Measurements from ENCODE around the gene DGKI.

The DGKI gene

GRCh38 chr7:137593115-137593711 is 253.6 kb downstream of the DGKI start:
- no peak for DNase-seq (ENCODE audit: low read depth in 2 of 2)

DNA sequence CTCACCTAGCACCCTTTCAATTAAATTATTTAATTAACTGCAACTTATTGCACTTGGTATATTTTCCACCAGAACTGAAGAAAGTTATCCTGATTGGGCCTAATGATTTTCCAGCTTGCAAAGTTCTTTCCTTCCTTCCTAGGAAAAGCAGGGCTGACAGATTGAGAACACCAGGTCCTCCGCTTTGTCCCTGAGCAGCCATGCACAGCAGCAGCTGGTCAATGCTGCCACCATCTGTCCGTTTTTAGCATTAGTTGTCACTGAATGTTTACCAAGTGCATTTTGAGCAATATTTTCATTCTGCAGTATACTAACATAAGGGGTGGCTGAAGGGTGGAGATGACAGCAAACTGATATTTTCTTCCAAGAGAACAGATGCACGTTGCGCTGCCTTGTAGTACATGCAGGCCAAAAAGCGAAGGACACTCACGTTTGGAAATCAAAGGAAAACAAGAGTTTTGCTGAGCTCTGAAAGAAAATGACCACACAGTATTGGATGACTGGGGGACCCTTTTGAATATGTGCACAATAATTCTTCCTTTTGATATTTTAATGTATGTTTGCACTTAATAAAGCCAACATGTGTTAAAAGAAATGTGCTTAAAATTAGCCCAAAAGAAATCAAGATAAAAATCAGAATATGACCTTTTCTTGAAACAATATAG is 254.4 kb downstream of the DGKI start:
- no peak for DNase-seq (ENCODE audit: low read depth in 2 of 2)

GRCh38 chr7:137591421-137591837 is 255.3 kb downstream of the DGKI start:
- DNase-seq (ENCODE audit: low read depth in 2 of 2) = no peak

DNA sequence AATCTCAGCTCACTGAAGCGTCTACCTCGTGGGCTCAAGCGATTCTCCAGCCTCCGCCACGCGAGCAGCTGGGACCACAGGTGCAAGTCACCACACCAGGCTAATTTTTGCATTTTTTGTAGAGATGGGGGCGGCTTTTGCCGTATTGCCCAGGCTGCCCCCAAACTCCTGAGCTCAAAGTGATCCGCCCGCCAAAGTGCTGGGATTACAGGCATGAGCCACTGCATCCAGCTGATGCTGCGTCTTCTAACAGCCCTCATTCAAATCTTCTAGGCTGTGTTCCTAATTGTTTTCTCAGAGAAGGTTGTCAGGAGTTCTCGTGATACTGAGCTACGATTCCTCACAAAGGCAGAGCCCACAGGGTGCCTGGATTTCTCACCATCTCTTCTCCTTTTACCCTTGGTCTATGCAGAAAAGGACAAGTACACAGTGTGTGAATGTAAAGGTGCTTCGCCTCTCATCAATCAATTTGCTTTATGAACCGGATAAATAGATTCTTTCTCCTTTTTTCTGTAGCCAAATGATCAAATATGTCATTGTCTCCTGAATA is 255.9 kb downstream of the DGKI start:
- DNase-seq (ENCODE audit: low read depth in 2 of 2) = no peak

GRCh38 chr7:137590071-137590755 is 256.6 kb downstream of the DGKI start:
- no peak for DNase-seq (ENCODE audit: low read depth in 2 of 2)

DNA sequence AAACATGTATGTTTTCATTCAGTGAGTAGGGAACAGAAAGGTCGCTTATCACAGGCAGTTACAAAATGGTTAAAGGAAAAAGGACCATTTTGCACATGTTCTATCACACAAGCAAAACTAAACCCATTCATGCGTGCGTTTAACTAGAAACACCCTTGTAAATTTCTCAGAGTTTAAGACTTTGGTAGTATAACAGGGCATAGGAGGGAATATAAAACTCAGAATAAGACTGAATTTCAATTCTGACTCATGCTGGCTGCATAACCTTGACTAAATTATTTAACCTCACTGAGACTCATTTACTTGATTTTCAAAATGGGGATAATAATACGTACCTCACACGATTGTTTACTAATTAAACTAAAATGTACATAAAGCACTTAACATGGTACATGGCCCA is 259.4 kb downstream of the DGKI start:
- DNase-seq (ENCODE audit: low read depth in 2 of 2) = no peak

GRCh38 chr7:137585591-137585990 is 261.2 kb downstream of the DGKI start:
- DNase-seq (ENCODE audit: low read depth in 2 of 2) = no peak

DNA sequence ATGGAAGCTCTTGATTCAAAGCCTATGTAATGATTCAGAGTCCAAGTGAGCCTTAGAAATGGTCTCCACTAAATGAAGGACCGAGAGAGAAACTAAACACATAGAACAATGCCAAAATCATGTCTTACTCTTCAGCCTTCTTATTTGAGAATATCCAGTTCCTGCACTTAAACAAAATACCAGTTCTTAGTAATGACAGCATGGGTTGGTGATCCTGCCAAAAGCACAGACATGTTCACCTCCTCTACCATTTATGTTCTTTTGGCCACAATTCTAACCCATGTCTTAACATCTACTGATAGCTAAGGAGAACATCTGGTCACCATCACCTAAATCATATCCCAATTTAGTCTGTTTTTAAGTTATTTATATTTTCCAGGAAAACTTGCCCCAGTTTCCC is 263.6 kb downstream of the DGKI start:
- no peak for DNase-seq (ENCODE audit: low read depth in 2 of 2)

- DNase-seq (ENCODE audit: low read depth in 2 of 2) = no peak
Observed at GRCh38 chr7:137579913-137580640, 266.7 kb downstream of the DGKI start.

- DNase-seq (ENCODE audit: low read depth in 2 of 2) = no peak
Observed at GRCh38 chr7:137578541-137578940, 268.2 kb downstream of the DGKI start.

DNA sequence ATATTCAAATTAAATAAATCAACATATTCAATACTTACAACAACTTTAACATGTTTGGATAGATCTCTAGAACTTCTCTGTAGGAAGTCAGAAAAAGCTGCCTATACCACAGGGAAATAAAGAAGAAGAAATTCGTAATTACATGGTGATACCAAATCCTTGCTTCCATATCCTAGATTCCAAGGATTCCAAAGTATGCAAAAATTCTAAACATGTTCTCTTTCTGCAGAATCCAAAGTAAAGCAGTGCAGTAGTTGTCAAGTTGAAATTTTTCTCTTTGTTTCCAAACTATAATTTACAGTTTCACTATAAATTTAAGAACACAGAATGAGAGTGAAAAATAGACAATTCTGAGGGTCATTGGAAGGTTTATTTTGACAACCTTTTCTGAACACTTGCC is 269.6 kb downstream of the DGKI start:
- DNase-seq (ENCODE audit: low read depth in 2 of 2) = no peak

DNA sequence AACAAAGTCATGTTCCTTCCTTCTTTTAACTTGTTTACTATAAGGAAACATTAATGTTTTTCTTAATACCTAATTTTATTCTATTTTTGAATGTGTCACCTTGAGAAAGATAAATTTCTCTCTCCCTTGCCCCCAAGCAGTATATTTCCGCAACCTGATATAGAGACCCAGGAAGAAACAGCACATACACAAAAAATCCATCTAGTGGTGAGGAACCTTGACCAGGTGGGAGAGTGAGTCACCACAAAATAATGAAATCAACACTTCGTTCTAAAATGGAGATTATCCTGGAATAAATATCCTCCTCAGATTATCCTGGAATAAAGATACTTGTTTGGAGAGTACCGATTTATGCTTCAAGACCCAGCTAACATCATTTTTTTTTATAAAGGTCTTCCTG is 270.3 kb downstream of the DGKI start:
- DNase-seq (ENCODE audit: low read depth in 2 of 2) = no peak

- no peak for DNase-seq (ENCODE audit: low read depth in 2 of 2)
Observed at GRCh38 chr7:137574812-137575211, 272.0 kb downstream of the DGKI start.

GRCh38 chr7:137572056-137572784 is 274.6 kb downstream of the DGKI start:
- no peak for DNase-seq (ENCODE audit: low read depth in 2 of 2)

DNA sequence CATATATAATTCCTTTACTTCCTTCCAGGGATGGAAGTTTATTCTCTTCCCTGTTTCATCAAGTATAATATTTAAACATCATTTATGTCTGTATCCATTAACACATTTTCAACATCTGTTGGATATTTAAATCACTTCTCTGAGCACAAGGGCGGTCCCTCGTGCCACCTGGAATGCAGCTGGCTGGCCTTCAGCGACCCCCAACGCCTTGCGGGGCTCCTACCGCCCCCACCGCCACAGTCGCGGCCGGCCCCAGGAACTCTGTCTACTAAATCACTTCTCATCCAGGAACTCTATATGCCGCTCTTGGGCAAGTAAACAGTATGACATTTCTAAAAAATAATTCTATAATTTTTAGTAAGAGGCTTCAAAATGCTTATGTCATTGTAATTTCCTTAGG is 282.1 kb downstream of the DGKI start:
- DNase-seq (ENCODE audit: low read depth in 2 of 2) = no peak

DNA sequence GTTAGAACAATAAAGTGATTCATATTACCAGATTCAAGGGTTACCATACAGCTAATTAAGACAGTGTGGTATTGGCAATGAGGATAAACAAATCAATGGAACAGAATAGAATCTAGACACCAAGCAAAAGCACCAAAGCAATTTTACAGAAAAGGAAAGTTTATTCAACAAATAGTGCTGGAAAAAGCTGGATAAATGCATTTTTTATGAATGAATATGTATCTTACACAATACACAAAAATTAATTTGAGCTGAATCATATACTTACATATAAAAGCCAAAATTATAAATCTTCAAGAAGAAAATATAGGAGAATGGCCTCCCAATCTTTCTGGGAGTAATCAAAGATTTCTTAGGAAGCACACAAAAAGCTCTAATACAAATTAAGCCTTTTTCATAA is 282.8 kb downstream of the DGKI start:
- no peak for DNase-seq (ENCODE audit: low read depth in 2 of 2)

GRCh38 chr7:137547485-137547884 is 299.3 kb downstream of the DGKI start:
- DNase-seq (ENCODE audit: low read depth in 2 of 2) = no peak

GRCh38 chr7:137546671-137547070 is 300.1 kb downstream of the DGKI start:
- no peak for DNase-seq (ENCODE audit: low read depth in 2 of 2)

DNA sequence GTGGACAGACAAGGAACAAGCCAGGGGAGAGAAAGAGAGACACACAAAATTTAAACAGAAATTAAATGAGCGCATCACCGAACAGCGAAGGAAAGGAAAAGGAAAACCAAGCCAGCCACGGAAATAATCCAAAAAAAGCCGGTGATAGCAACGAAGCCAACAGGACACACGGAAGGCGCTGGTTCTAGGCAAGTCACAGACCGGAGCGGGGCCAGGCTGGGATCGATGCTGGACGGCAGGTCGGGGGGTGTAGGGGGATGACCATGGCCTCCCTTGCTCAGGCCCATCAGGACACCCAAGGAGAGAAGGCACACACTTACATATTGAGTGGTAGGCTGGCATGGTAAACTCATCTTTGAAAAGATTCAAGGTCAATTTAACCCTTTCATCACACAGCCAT is 300.8 kb downstream of the DGKI start:
- no peak for DNase-seq (ENCODE audit: low read depth in 2 of 2)

GRCh38 chr7:137545059-137545716 is 301.6 kb downstream of the DGKI start:
- no peak for DNase-seq (ENCODE audit: low read depth in 2 of 2)

DNA sequence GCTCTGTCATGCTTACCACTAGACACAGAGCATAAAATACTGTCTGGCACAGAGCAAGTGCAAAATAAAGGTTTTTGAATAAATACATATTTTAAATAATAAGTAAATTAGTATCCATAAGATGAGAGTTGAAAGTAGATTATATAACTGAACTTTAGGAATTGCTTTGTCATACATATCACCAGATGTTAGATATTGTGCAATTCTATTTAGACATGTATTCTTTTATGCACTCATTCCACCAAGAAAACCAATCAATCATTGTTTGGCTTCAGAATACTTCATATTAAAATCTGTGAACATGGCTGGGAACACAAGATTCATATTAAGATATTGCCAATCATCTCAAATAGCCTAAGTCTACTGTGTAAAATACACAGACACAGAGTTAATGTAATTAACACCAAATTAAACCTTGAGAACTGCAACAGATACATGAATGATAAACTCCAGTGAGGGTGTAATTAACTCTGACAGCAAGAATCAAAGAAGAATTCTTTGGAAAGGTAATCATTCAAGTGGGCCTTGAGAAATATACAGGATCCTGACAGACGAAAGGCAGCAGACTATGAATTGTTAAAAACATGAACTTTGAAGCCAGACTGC is 302.2 kb downstream of the DGKI start:
- DNase-seq (ENCODE audit: low read depth in 2 of 2) = no peak
